Measurements from ENCODE around the gene TPRG1. TPM values are rescaled to one million over a fixed set of nuclear protein-coding genes. Genes with fewer than 3 reads are reported as not detected.

Gene TPRG1
- total and polyA plus RNA-seq, 2 experiments from 2014 or later, result 0.43 TPM; not detected in 1

DNA sequence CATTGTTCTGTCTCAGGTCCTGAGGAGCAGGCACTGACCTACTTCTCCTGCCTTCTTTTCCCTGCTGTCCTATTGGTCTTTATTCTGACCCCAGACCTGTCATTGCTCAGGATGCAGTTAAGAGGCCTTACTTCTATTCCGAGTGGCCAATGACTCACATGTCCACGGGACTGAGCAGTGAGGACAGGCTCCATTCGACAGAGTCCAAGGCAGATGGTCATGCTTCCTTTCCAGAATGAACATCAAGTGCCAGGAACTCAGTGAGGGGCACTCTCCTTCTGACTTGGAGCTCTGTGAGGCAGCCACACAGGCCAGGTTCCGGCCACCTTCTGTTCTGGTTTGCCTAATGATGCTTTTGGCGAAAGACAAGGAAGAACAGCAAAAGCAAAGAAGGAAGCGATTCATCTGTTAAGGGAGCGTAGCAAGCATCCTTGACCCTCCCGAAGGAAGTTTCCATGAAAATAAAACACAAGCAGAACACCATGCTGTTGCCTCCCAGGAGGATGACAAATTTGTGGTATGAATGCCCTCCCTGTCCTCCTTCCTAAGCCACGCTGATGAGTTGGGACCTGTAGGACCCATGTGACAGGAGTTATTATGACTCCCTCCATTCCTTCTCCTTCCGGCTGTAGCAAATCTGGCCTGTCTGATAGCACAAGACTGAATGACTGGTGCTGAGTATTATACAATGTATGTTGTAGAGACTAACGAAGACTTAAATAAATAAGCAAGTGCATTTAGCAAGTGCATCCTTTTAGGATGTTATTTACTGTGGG, 14.4 kb upstream of the TPRG1 start:
- H3K79me2 ChIP-seq, result no peaks in the 10 kb centered on the region
- 95% methylated on average over 11 of the region's 11 CpGs for WGBS (ENCODE audit: low lambda C conversion rate, missing lambda C conversion rate)
- H2AFZ ChIP-seq, result no peak overlapping the region
- H3K4me3 ChIP-seq, result no peak overlapping the region
- H3K9me2 ChIP-seq (replicated peaks; ENCODE audit: insufficient read depth), result no peaks in the 10 kb centered on the region
- H4K20me1 ChIP-seq (ENCODE audit: insufficient read depth, poor library complexity, severe bottlenecking), result no peaks in the 10 kb centered on the region
- no peak for DNase-seq (ENCODE audit: low spot score)
- H3K4me2 ChIP-seq, result no peak overlapping the region
- no peaks in the 10 kb centered on the region for H3K4me1 ChIP-seq (ENCODE audit: insufficient read depth)
- H3K27ac ChIP-seq, result no peak overlapping the region
- no peaks in the 10 kb centered on the region for H3K9me3 ChIP-seq (ENCODE audit: low read depth)
- no peaks in the 10 kb centered on the region for H3K36me3 ChIP-seq (replicated peaks; ENCODE audit: insufficient read depth, low read depth)
- no peak for TF ChIP-seq EZH2phosphoT487 (IDR thresholded peaks at IDR 0.05; ENCODE audit: low read depth, severe bottlenecking, unreplicated experiment)
- no peak for TF ChIP-seq CTCF (IDR thresholded peaks at IDR 0.05; ENCODE audit: poor library complexity)
- no peak for TF ChIP-seq EZH2 (IDR thresholded peaks at IDR 0.05; ENCODE audit: borderline replicate concordance)
- H3K27me3 ChIP-seq, result no peaks in the 10 kb centered on the region

GRCh38 chr3:189158034-189158433, 13.7 kb upstream of the TPRG1 start:
- WGBS (ENCODE audit: low lambda C conversion rate, missing lambda C conversion rate), result 96% methylated on average over 7 of the region's 7 CpGs
- no peak overlapping the region for H3K27ac ChIP-seq
- no peaks in the 10 kb centered on the region for H3K4me1 ChIP-seq (ENCODE audit: insufficient read depth)
- no peak for DNase-seq (ENCODE audit: low spot score)
- no peaks in the 10 kb centered on the region for H3K79me2 ChIP-seq
- no peaks in the 10 kb centered on the region for H3K36me3 ChIP-seq (replicated peaks; ENCODE audit: insufficient read depth, low read depth)
- no peak overlapping the region for H3K4me3 ChIP-seq
- H3K9me2 ChIP-seq (replicated peaks; ENCODE audit: insufficient read depth), result no peaks in the 10 kb centered on the region
- no peaks in the 10 kb centered on the region for H3K27me3 ChIP-seq
- no peak overlapping the region for H3K4me2 ChIP-seq
- no peaks in the 10 kb centered on the region for H3K9me3 ChIP-seq (ENCODE audit: low read depth)
- no peak for TF ChIP-seq EZH2phosphoT487 (IDR thresholded peaks at IDR 0.05; ENCODE audit: low read depth, severe bottlenecking, unreplicated experiment)
- TF ChIP-seq EZH2 (IDR thresholded peaks at IDR 0.05; ENCODE audit: borderline replicate concordance), result no peak
- TF ChIP-seq CTCF (IDR thresholded peaks at IDR 0.05; ENCODE audit: poor library complexity), result no peak
- no peak overlapping the region for H2AFZ ChIP-seq
- H4K20me1 ChIP-seq (ENCODE audit: insufficient read depth, poor library complexity, severe bottlenecking), result no peaks in the 10 kb centered on the region

GRCh38 chr3:189160519-189161309, 11.1 kb upstream of the TPRG1 start:
- TF ChIP-seq EZH2phosphoT487 (IDR thresholded peaks at IDR 0.05; ENCODE audit: low read depth, severe bottlenecking, unreplicated experiment) (no peak), EZH2 (IDR thresholded peaks at IDR 0.05; ENCODE audit: borderline replicate concordance) (no peak), CTCF (IDR thresholded peaks at IDR 0.05; ENCODE audit: poor library complexity) (no peak)
- Histone ChIP-seq H3K27me3 (no peaks in the 10 kb centered on the region), H3K36me3 (replicated peaks; ENCODE audit: insufficient read depth, low read depth) (no peaks in the 10 kb centered on the region), H3K9me2 (replicated peaks; ENCODE audit: insufficient read depth) (no peaks in the 10 kb centered on the region), H3K9me3 (ENCODE audit: low read depth) (no peaks in the 10 kb centered on the region), H2AFZ (no peak overlapping the region), H3K4me1 (ENCODE audit: insufficient read depth) (no peaks in the 10 kb centered on the region), H3K4me3 (no peak overlapping the region), H3K27ac (no peak overlapping the region), H3K4me2 (no peak overlapping the region), H4K20me1 (ENCODE audit: insufficient read depth, poor library complexity, severe bottlenecking) (no peaks in the 10 kb centered on the region), H3K79me2 (no peaks in the 10 kb centered on the region)
- 63% methylated on average over 8 of the region's 8 CpGs for WGBS (ENCODE audit: low lambda C conversion rate, missing lambda C conversion rate)
- no peak for DNase-seq (ENCODE audit: low spot score)

Data from hepatocyte (in vitro differentiated cells).